Stimulated activated CD4-positive, alpha-beta T cell treated with anti-CD3 and anti-CD28 coated beads, Interleukin-15, amount 100 ng/mL, for 48 hours (primary cell): ENCODE results near the gene ZNF586.
"Not testable (repeated sequence)": the region's sequence is repeated elsewhere in the genome, so short reads cannot be mapped to it uniquely, and the experiment has no call there.

Experiments
- DNase-seq, 2 donors: peaks; one replicate each; pipeline ENCODE4 v3.0.0-alpha.2; 2020; ENCODE audit warnings: low read depth in 2 of 2

ZNF586 gene

DNA sequence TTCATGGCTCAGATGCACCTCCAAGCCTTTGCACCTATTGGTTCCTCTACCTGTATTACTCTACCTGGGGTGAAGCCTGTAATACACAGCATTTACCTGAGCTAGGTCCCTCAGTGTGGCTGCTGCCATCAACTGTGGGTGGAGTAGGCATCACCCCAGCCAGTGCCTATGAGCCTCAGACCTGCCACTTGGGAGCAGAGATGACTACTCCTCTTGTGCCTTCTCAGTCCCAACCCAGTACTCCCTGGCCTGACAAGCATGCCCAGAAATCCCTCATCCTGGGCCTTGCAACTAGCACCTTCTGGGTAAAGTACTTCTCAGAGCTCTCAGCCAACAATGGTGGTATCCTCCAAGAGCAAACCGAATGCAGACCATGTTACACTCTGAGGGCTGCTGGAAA is 27.1 kb downstream of the ZNF586 start:
- not testable (repeated sequence) for DNase-seq

DNA sequence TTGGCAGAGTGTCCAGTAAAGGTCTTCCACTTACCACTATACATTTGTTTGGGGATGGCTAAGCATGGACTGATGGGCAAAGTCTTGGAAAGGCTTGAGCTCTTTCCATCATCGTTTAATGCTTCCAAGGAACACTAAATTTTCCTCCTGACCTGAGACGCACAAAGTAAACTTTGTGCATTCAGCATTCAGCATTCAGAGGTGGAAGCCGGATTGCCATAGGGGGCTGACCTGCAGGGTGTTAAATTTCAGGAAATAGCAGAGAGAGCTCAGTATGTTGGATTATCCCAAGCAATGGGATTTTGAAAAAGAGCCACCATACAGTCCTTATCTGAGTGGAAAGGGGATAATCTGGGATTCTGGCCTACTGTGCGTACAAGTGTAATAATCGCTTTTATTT is 31.2 kb downstream of the ZNF586 start:
- no peak for DNase-seq

DNA sequence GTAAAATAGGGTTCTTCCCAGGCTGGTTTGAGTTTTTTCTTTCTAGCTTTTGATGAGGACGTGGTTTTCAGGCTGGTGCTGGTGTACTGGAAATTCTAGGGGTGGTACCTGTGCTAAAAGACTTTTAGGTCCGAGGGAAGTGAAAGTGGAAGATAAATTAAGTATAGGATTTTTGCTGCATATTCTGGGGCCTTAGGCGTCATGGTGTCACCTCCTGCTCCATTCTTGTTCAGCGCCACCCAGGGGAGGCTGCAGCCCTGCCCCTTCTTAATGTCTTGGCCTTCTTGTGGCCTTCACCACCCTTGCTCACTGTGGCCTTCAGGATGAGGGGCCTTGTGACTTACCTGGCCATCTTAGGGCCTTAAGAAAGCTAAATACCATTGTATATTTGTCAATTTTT is 32.8 kb downstream of the ZNF586 start:
- no peak for DNase-seq

DNA sequence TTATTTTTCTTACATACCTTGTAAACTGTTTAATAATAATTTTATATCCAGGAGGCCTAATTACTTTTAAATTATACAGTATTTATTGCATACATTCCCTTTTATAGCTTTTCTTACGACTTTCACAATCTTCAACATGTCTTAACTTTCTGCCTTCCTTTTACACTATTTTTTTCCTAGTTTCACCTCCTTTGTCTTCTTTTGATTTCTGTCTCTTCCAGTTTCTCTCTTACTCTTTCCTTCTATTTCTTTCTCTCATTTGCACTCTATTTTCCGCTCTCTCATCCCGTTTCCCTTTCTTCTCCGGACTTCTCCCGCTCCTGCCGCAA is 33.8 kb downstream of the ZNF586 start:
- DNase-seq: no peak

DNA sequence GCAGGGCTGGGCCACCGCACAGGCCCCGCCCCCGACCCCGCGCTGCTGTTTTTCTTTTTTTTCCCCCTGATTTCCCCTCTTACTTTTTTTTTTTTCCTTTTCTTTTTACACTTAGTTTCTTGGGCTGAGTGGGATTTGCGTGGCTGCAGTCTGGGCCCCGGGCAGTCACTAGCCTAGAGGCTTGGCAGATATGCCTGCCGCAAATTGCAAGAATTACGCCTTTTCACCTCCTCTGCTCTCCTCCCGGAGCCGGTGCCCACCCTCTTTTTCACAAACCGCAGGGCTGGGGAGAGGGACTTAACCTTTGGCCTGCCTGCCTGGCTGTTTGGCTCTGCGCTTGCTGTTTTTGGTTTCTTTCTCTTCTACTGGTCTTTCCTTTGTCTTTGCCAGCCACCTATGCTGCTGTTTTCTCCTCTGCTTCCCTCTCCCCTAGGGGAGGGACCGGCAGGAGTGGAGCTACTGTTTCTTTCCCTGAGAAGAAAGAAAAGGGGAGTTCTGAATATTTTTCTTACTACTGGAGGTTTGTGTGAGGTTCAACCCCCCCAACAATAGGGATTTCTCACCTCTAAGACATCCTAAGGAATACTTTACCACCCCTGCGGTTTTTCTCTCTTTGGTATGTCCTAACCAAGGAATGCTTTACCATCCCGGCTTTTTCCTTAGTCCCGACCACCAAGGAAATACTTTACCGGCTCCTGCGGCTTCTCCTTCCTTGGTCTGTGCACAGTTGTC is 34.3 kb downstream of the ZNF586 start:
- no peak for DNase-seq

DNA sequence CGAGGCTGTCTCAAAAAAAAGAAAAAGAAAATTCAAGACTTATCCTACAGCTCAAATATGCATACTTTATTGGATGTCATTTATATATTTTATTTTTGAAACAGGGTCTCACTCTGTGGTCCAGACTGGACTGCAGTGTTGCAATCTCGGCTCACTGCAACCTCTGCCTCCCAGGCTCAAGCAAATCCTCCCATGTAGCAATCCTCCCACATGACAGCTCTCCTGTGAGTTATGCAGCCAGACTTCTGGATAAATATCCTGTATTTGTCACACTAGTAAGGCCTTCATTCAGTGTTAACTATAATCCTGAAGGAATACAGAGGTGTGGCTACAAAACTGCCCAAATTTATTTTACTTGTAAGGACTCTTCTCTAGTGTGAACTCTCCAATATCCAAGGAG is 38.1 kb downstream of the ZNF586 start:
- no peak for DNase-seq

DNA sequence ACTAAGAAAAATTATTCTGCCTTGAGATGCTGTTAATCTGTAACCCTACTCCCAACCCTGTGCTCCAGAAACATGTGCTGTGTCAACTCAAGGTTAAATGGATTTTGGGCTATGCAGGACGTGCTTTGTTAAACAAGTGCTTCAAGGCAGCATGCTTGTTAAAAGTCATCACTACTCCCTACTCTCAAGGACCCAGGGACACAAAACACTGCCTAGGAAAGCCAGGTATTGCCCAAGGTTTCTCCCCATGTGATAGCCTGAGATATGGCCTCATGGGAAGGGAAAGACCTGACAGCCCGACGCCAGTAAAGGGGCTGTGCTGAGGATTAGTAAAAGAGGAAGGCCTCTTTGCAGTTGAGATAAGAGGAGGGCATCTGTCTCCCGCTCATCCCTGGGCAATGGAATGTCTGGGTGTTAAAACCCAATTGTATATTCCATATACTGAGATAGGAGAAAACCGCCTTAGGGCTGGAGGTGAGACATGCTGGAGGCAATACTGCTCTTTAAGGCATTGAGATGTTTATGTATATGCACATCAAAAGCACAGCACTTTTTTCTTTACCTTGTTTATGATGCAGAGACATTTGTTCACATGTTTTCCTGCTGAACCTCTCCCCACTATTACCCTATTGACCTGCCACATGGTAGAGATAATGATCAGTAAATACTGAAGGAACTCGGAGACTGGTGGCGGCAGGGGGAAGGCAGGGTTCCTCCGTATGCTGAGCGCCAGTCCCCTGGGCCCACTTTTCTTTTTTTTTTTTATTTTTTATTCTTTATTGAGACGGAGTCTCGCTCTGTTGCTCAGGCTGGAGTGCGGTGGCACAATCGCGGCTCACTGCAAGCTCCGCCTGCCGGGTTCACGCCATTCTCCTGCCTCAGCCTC is 41.2 kb downstream of the ZNF586 start:
- not testable (repeated sequence) for DNase-seq

DNA sequence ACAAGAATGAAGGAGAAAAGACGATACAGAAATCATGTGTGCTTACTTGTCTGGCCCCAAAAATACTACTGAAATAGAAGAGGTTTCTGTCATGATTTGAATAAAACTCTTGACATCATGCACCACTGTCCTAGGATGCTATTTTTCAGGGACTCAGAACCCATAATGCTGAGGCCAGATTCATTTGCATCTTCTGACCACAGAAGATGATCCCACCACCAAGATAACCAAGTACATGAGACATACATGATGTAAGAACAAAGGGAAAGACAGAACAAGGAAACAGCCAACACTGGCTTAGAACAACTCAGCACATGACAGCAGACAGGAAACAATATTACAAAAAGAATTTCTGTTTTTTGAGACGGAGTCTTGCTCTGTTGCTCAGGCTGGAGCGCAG is 42.8 kb downstream of the ZNF586 start:
- DNase-seq: no peak

DNA sequence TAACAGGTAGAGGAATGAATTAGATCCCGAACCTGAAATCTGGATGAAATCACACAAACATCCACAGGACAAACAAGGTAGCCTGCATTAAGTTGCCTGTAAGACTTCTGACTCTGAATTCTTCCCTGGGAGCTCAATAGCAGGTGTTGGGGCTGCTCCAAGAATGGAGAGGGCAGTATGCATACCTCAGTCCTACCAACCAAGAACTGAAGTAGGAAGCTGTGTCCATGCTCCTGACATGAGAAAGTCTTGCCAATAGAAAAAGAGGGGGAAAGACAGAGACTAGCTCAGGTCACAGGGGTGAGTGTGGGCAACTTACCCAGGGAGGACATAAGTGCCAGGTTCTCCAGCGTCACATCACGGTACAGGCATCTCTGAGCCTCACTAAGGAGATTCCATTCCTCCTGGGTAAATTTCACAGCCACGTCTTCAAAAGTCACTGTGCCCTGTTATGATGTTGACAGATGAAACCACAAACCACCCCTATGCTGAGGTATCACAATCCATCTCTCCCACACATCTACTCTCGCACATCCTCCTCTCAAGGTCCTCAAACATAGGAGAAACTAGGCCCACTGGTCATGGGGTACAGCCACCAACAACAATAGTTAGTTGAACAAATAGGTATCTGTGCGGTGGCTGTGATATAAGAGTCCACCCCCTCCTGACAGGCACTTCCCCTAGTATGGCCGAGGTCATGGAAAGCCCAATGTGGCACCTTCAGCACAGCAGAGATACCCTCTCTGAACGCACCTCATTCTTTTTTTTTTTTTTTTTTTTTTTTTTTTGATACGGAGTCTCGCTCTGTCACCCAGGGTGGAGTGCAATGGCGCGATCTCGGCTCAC is 43.7 kb downstream of the ZNF586 start:
- not testable (repeated sequence) for DNase-seq

DNA sequence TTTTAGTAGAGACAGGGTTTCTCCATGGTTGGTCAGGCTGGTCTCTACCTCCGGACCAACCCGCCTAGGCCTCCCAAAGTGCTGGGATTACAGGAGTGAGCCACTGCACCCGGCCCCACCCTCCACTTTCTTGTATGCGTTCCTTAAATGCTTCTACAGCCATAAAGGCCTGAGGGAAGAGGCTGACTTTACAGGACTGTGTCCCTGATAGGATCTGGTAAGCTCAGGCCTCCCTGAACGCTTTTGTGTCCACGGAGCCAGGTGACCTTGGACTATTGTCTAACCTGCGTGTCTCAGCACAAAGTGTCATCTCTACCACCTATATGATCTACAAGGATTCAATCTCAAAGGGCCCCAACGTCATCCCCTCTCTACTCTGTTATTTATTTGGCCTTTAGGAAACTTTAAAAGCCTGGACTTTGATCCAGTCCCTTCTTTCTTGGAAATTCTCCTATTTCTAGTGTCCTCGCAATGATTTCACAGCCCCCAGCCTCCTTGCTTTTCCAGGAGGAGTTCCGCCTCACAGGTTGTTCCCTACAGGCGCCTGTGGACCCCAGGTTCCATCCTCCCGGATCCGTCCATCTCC is 44.5 kb downstream of the ZNF586 start:
- DNase-seq: no peak

DNA sequence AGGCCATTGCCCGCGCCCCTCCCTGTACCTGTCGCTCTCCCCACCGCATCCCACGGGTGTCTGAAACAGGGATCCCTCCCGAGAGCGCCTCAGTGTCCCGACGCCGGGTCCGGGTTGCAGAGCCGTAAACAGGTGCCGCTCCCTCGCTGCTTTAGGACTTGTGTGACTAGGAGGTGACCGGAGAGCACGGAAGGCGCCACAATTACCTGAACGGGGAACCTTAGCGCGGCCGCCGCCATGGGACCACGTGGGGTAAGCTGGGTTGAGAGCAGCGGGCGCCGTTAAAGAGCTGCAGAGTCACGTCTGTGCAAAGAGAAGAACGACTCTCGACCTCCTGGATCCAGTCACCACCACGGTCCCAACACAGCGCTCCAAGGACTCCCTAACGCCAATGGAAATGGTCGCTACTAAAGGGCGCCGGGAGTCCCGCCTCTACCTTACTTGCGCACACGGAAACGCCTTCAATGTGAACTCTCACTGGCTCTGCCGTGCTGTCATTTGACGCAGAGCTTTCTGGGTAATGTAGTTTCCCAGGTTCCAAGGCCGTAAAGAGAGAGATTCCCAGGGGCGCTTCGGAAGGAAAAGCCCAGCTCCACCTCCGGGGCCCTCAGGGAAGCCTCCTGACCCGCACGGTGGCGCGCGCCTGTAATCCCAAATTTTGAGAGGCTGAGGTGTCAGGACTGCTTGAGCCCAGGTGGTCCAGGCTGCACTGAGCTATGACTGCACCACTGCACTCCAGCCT is 45.2 kb downstream of the ZNF586 start, which contains the start of gene ZNF552:
Gene ZNF552, minus strand, starts transcription at position 409 of the 742 bp plus-strand sequence. Its CDS starts 170 bp downstream, at position 239.
- peak; percentile 54 to 59 for DNase-seq

DNA sequence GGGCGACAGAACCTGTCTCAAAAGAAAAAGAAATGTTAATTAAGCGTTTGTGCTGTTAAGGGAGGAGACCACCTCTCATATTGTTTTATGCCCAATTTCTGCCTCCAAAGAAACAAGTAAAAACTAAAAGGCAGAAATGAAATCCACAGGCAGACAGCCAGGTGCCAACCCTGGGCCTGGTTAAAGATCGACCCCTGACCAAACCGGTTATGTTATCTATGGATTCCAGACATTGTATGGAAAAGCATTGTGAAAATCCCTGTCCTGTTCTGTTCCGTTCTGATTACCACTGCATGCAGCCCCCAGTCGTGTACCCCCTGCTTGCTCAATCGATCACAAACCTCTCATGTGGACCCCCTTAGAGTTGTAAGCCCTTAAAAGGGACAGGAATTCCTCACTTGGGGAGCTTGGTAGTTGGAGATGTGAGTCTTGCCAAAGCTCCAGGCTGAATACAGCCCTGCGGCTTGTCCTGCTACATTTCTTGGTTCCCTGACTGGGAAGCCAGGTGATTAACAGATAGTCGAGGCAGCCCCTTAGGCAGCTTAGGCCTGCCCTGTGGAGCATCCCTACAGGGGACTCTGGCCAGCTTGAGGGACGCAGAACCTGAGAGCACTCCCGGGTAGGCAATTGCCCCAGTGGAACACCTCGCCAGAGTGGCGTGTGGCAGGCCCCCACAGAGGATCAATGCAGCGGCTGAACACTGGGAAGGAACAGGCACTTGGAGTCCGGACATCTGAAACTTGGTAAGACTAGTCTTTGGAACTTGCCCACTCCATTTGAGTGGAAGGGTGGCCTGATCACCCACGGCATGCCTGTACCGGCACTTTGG is 46.0 kb downstream of the ZNF586 start:
- no peak for DNase-seq

DNA sequence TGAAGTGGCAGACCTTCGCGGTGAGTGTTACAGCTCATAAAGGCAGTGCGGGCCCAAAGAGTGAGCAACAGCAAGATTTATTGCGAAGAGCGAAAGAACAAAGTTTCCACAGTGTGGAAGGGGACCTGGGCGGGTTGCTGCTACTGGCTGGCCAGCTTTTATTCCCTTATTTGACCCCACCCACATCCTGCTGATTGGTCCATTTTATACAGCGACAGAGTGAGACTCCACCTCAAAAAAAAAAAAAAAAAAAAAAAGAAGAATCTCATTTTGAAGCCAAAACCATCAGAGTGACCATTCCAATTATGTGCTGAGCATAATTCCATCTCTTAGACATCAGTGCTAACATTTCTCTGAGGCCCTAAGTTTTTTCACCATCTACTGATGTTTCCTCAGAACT is 47.2 kb downstream of the ZNF586 start:
- no peak for DNase-seq

DNA sequence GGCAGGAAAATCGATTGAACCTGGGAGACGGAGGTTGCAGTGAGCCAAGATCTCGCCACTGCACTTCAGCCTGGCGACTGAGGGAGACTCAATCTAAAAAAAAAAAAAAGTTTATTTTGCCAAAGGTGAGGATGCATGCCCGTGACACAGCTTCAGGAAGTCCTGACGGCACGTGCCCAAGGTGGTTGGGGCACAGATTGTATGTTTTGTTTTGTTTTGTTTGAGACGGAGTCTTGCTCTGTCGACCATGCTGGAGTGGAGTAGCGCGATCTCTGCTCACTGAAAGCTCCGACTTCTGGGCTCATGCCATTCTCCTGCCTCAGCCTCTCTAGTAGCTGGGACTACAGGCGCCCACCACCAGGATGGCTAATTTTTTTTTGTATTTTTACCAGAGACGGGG is 48.5 kb downstream of the ZNF586 start:
- no peak for DNase-seq

DNA sequence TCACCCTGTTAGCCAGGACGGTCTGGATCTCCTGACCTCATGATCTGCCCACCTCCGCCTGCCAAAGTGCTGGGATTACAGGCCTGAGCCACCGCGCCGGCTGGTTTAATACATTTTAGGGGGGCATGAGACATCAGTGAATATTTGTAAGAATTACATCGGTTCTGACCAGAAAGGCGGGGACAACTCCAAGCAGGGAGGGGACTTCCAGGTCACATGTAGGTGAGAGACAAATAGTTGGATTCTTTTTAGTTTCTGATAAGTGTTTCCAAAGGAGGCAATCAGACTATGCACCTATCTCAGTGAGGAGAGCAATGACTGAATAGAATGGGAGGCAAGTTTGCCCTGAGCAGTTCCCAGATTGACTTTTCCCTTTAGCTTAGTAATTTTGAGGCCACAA is 48.9 kb downstream of the ZNF586 start:
- DNase-seq: no peak

DNA sequence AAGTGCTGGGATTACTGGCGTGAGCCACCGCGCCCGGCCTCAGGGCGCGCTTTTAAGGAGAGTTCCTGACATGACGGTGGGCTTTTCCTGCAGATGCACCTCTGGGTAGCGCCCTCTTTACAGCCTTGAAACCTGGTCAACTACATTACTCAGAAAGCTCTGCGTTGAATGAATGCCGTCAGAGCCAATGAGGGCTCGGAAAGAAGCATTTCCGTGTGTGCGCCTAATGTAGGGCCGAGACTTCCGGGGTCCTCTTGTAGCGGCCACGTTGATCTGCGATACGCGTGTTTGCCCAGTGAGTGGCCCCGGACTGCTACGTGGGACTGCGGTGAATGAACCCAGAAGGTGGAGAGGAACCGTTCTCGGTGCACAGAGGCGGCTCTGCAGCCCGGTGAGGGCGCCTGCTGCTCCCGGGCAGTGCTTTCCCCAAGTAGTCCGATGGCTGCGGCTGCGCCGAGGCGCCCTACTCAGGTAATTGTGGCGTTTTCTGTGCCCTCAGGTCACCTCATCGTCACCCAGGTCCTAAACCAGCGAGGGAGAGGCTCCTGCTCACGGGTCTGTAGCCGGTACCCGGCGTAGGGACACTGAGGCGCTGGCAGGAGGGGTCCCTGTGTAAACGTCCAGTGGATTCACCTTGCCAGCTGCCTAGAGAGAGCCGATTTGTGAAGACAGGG is 50.1 kb downstream of the ZNF586 start:
- DNase-seq: peak; percentile 70

DNA sequence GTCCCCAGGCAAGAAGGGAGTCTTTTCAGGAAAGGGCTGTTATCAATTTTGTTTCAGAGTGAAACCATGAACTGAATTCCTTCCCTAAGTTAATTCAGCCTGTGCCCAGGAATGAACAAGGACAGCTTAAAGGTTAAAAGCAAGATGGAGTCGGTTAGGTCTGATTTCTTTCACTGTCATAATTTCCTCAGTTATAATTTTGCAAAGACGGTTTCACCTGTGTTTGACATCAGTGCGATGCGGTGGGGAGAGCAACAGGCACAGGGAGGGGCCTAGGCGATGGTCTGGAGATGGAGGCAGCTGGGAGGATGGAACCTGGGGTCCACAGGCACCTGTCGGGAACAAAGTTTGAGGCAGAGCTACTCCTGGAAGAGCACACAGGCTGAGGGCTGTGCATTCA is 51.1 kb downstream of the ZNF586 start:
- DNase-seq: no peak

DNA sequence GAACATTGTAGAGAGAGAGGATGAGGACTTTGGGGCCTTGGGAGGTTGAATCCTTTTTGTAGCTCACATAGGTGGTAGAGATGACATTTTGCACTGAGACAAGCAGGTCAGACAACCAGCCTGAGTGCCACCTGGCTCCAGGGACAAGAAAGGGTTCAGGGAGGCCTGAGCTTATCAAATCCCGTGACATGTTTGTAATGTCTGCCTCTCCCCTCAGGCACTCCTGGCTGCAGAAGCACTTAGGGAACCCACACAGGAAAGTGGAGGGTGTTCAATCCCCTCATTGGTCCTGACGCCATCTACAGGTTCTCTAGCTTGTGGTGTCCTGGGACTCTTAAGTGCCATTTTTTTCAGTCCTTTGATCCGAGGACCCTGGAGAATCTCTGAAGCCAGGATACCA is 51.6 kb downstream of the ZNF586 start:
- not testable (repeated sequence) for DNase-seq

DNA sequence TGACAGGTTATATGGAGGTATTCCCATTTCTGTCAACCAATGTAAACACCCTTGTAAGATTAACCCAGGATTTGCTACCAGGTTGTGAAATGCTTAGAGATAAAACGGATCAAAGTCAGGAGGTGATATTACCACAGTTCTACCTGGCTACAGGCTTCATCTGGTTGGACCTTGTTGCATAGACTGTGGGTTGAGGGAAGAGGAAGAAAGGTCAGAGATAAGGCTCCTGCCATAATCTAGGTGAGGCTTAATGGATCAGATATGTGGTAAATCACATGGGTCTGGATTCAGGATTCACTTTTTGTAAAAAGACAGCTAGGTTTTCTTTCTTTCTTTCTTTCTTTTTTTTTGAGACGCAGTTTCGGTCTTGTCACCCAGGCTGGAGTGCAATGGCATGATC is 52.0 kb downstream of the ZNF586 start:
- not testable (repeated sequence) for DNase-seq

DNA sequence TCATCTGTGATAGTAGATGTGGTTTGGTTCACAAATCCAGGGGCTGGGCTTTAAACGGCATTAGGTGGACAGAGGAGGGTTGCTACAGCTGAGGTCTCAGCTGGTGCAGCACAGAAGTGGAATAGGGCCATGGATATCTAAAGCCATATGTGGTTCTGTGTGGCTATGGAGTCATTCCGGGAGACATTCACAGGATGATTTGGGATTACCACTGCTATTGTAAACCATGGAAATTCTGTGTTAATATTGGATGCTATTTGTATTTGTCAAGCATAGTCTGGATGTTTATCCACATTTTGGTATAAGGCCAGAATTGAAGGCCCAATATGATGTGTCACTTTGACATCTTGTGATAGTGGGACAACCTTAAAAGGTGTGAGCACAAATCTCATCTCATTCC is 53.7 kb downstream of the ZNF586 start:
- DNase-seq: not testable (repeated sequence)
